ENCODE results near the gene SPDEF. TPM values are rescaled to one million over a fixed set of nuclear protein-coding genes. Genes with fewer than 3 reads are reported as not detected.

SPDEF gene
- total RNA-seq, 1 donor from 2014 or later, result 0.15 TPM

- DNase-seq (ENCODE audit: low spot score) (no peak), ATAC-seq (no peak)
Measured at GRCh38 chr6:34517461-34517881, 38.7 kb downstream of the SPDEF start.

- ATAC-seq, result no peak
- no peak for DNase-seq (ENCODE audit: low spot score)
Measured at GRCh38 chr6:34516391-34517324, 39.5 kb downstream of the SPDEF start.

DNA sequence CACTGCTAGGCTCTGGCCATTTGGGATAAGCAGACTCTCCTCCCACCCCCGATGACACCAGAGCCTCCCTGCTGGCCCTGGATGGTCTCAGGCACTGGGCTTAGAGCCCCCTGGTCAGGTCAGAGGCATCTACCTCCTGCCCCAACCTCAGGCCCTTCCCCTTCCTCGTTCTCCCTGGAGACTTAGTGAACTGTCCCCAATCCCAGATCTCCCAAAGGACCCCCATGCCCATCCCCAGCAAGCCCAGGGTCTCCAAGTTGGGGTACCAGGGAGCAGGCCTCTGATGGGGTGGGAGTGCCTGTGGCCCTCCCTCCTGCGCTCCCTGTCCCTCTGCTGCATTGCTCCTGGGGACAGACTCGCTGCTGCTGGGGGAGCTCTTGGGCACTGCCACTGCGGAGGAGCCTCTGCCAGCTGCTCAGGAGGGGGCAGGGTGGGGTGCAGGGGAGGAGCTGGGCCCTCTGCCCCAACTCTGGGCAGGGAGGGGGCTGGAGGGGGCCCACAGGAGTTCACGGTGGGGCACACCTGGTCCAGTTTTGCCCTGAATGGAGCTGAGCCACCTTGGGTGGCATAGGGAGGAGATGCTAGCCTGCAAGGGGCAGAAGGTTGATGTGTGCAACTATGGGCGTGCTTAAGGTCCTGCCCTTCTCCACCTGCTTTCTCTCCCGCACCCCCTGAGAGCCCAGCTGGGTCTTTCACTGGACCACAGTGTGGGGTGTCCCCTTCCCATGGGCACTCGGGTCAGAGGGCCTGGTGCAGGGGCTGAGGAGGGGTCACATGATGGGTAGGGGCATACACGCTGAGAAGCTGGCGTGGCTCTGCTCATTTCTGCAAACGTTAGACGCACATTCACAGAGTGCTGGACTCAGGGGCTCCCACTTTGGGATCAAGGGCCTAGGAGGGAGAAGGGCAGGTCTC is 40.4 kb downstream of the SPDEF start:
- no peak for DNase-seq (ENCODE audit: low spot score)
- no peak for ATAC-seq

DNA sequence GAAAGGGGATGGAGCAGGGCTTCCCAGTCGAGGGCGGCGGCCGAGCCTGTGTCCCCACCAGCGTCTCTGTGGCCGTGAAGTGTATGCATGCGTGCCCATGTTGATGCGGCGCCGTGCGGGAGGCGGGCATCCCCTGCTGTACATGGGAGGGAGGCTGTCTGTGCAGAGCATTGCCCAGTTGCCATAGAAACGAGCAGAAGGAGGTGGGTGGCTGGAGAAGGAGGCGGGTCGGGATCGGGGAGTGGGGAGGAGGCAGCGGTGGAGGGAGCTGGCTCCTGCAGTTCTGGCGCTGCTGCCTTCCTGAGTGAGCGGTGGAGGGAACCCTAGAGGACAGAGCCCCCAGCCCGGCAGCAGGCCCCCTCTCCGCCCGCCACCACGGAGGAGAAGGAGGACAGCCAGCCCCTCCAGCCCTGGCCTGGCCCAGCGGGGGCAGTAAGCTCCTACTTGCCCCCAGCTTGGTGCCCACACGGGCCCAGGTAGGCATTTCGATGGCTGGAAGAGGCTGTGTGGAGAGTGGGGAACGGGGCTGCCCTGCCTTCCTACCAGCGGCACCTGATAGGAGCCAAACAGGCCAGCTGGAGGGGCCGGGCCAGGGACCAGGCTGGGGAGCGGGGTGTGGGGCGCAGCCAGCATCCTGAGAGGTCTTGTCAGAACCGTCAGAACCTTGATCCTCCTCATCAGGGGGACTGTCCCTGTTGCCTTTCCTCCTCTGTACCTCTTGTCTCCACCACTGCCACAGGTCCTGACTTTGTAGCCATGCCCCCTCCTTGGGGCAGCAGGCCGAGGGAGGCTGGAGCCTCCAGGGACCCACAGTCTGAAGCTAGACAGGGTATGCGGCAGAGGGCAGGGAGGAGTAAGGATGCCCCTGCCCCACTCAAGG is 41.3 kb downstream of the SPDEF start:
- ATAC-seq (no peak), DNase-seq (ENCODE audit: low spot score) (no peak)

GRCh38 chr6:34514112-34514511 is 42.0 kb downstream of the SPDEF start:
- ATAC-seq (no peak), DNase-seq (ENCODE audit: low spot score) (no peak)

GRCh38 chr6:34513646-34514045 is 42.5 kb downstream of the SPDEF start:
- no peak for ATAC-seq

DNA sequence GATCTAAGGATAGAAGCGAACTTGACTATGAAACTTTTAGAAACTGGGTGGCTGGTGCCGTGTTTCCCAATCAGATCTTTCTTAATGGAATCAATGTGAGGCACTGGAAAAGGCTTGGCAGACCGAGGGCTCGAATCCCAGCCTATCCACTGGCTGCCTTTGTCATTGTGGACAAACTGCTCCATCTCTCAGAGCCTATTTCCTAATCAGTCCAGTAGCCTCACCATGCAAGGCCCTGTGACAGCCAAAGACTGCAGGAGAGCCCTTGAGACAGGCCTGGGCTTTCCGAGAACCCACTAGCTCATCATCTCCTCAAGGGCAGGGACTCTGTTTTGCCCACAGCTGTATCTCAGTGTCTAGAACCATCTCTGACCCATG is 43.4 kb downstream of the SPDEF start:
- DNase-seq (ENCODE audit: low spot score), result no peak
- ATAC-seq, result no peak

More at GRCh38 chr6:34513646-34514045, 42.5 kb downstream of the SPDEF start:
- DNase-seq (ENCODE audit: low spot score), result no peak

DNA sequence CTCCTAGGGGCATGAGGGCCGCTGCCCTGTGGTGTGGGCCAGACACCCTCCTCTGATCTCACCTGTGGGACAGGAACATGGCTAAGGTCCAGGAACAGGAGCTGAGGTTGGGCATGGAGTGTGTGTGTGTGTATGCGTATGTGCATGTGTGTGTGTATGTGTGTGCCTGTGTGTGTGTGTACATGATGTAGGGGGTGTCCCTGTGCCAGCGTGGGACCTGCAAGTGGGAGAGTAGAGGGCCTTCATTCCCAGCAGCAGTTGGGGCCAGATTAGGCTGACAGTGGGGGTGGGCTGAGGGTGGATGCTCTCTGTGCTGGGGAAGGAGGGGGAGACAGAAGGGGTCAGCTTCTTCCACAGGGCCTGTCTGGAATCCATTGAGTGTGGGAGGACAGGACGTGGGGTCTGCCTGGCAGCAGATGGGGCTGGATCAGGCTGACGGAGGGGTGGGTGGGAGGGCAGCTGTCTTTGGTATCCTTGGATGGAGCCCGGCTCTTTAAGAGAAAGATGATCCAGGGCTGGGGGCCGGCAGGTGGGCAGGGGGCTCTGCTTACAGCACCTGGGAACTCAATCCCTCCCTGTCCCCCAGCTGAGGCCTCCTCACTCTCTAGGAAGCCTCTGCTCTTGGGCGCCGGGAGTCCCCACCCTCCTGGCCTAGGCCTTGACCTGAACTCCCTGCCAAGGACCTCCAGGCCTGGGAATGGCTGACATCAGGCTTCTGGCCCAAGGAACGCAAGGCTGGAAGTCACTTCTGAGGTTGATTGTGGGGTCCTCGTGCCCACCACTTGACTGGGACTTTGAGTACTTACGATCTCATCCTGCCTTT is 44.0 kb downstream of the SPDEF start:
- no peak for ATAC-seq

GRCh38 chr6:34511214-34511914 is 44.8 kb downstream of the SPDEF start:
- ATAC-seq (no peak), DNase-seq (ENCODE audit: low spot score) (no peak)

More for the DNA sequence above, 44.0 kb downstream of the SPDEF start:
- DNase-seq (ENCODE audit: low spot score), result no peak

DNA sequence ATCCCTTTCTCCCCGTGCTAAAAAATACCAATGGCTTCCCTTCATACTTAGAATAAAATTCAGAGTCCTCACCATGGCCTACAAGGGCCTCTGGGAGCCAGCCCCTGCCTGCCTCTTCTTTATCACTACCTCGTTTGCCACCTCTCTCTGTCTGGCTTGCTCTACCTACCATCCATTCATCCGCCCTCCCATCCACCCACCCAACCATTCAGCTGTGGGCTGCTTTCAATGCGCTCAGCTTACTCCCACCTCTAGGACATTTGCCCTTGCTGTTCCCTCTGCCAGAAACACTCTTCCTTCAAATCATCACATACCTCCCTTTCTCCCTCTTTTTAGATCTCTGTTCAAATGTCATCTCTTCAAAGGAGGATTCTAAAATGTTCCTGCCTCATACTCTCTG is 45.8 kb downstream of the SPDEF start:
- DNase-seq (ENCODE audit: low spot score), result no peak
- no peak for ATAC-seq

GRCh38 chr6:34509782-34510181 is 46.3 kb downstream of the SPDEF start:
- no peak for DNase-seq (ENCODE audit: low spot score)
- ATAC-seq, result no peak

GRCh38 chr6:34508425-34508824 is 47.7 kb downstream of the SPDEF start:
- ATAC-seq (no peak), DNase-seq (ENCODE audit: low spot score) (no peak)

DNA sequence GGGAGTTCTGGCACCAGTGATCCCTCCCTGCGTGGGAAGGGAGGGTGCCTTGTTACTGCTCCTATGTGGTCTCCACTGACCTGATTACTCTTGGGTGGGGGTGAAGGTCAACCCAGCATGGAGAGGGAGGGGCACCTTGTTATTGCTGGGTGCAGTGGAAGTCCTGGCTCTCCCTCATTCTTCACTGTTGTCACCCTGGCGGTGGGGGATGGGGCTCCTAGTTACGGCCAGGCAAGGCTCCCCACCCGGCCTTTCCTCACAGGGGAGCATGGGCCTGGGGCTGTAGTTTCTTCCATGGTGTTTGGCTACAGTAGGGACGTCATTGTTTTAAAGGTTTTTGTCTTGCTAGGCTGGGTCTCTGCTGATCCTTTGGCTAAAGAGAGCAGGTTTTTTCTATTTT is 49.4 kb downstream of the SPDEF start:
- no peak for ATAC-seq

GRCh38 chr6:34497411-34497810 is 58.7 kb downstream of the SPDEF start:
- no peak for ATAC-seq

More for the DNA sequence above, 49.4 kb downstream of the SPDEF start:
- no peak for DNase-seq (ENCODE audit: low spot score)

GRCh38 chr6:34496103-34496685 is 59.9 kb downstream of the SPDEF start:
- DNase-seq (ENCODE audit: low spot score), result no peak

More at GRCh38 chr6:34497411-34497810, 58.7 kb downstream of the SPDEF start:
- DNase-seq (ENCODE audit: low spot score), result no peak

GRCh38 chr6:34494973-34495372 is 61.2 kb downstream of the SPDEF start:
- DNase-seq (ENCODE audit: low spot score) (no peak), ATAC-seq (no peak)

More at GRCh38 chr6:34496103-34496685, 59.9 kb downstream of the SPDEF start:
- ATAC-seq, result no peak

- no peak for ATAC-seq
- no peak for DNase-seq (ENCODE audit: low spot score)
Measured at GRCh38 chr6:34493344-34493743, 62.8 kb downstream of the SPDEF start.

DNA sequence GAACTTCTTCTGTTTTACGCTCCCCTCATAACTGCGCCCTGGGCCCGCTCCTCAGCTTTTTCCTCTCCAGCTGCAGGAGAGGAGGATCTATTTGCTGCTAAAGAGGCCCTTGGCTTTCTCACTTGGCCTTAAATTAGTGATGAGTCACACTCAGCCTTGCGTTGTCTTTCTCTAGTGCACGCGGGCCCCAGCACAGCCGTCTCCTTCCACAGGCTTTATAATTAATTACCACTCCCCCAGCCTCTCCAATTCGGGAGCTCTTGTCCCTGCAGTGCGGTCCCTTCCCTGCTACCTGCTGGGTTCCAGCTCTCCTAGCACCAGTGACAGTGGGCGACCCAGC is 65.1 kb downstream of the SPDEF start:
- DNase-seq (ENCODE audit: low spot score) (no peak), ATAC-seq (no peak)

All from left lobe of liver (tissue), 2 donors.